K562 (cell line): ENCODE results near the gene ISYNA1. TPM values are rescaled to one million over a fixed set of nuclear protein-coding genes. Genes with fewer than 3 reads are reported as not detected.
A peak's percentile ranks its signal among the peaks of the same experiment; 100 is the strongest.

Experiments
- CBFB ChIP-seq: sonication (generic); formaldehyde crosslinking; IDR thresholded peaks from 2 replicates; pipeline ENCODE4 v1.4.0; 2020; ENCODE audit warnings: mild to moderate bottlenecking, missing genetic modification reagents
- CREBBP ChIP-seq: IDR thresholded peaks from one replicate; pipeline ENCODE4 v1.6.1; 2012; ENCODE audit warnings: low read depth, mild to moderate bottlenecking, control low read depth, inconsistent platforms, low read length
- MBD2 ChIP-seq: sonication (generic); IDR thresholded peaks from 2 replicates; pipeline ENCODE4 v1.6.1; 2016; ENCODE audit warnings: low read depth, borderline replicate concordance
- MECOM ChIP-seq: fragments of 250-450 bp; sonication (Bioruptor Pico); IDR thresholded peaks from 2 replicates; pipeline ENCODE4 v1.8.0; 2022; ENCODE audit warnings: inconsistent platforms
- MED1 ChIP-seq: sonication (generic); formaldehyde crosslinking; IDR thresholded peaks from 2 replicates; pipeline ENCODE4 v1.8.1; 2023; ENCODE audit warnings: missing genetic modification reagents, borderline replicate concordance
- NFXL1 ChIP-seq: fragments of 450-650 bp; formaldehyde crosslinking; IDR thresholded peaks from 2 replicates; pipeline ENCODE4 v1.4.0; 2021; ENCODE audit warnings: mild to moderate bottlenecking
- TAF1 ChIP-seq: IDR thresholded peaks from 2 replicates; pipeline ENCODE4 v1.6.1; 2011; ENCODE audit warnings: mild to moderate bottlenecking, low read length, moderate library complexity; ENCODE audit not compliant: insufficient read depth, control insufficient read depth, severe bottlenecking; ENCODE audit errors: extremely low read depth
- ZNF239 ChIP-seq: fragments of 250-450 bp; sonication (Bioruptor Pico); IDR thresholded peaks from 2 replicates; pipeline ENCODE4 v1.4.0; 2020; ENCODE audit warnings: mild to moderate bottlenecking
- ZNF41 ChIP-seq: fragments of 250-450 bp; sonication (Bioruptor Pico); conservative IDR thresholded peaks from 2 replicates; pipeline ENCODE4 v1.4.0; 2020; ENCODE audit warnings: mild to moderate bottlenecking
- ZNF551 ChIP-seq: fragments of 250-450 bp; sonication (Bioruptor Pico); IDR thresholded peaks from 2 replicates; pipeline ENCODE4 v1.5.0; 2021; ENCODE audit warnings: mild to moderate bottlenecking, moderate library complexity
- polyA plus RNA-seq, 8 experiments: library from polyadenylated mRNA; depleted of rRNA in 4 of 8; stranded (reverse) in 5 of 8; unstranded in 3 of 8; fragments of >200 nt; fragmentation: Nextera tagmentation in 2 of 8; fragmentation: Illumina TruSeq in 1 of 8; extraction: Ambion mirVana in 2 of 8; extraction: Trizol in 1 of 8; gene quantifications; 2 replicates each; pipeline versions ENCODE4 v1.2.1 to v1.2.3, GENCODE V29; 2011 to 2014; ENCODE audit warnings: inconsistent platforms in 1 of 8, missing spikeins in 1 of 8
- total RNA-seq, 7 experiments: library from RNA; depleted of rRNA in 6 of 7; stranded (reverse); fragments of >200 nt in 6 of 7; fragmentation: Illumina TruSeq in 2 of 7; extraction: Trizol in 2 of 7; gene quantifications; 2 replicates each; pipeline versions ENCODE4 v1.2.1 to v1.2.3, GENCODE V29; 2011 to 2021; ENCODE audit warnings: low replicate concordance in 1 of 7
- TF ChIP-seq, protein P1 (sequence below): sonication (generic); formaldehyde crosslinking; IDR thresholded peaks from 2 replicates; pipeline ENCODE4 v1.8.0; 2023; ENCODE audit warnings: missing genetic modification reagents, mild to moderate bottlenecking, borderline replicate concordance
- TF ChIP-seq, protein P2 (sequence below): fragments of 250-450 bp; sonication (Bioruptor Pico); IDR thresholded peaks from 2 replicates; pipeline ENCODE4 v1.4.0; 2020
- TF ChIP-seq, protein P3 (sequence below): fragments of 450-650 bp; conservative IDR thresholded peaks from 2 replicates; pipeline ENCODE4 v1.6.1; 2016; ENCODE audit warnings: missing genetic modification characterization, low read depth, mild to moderate bottlenecking, control low read depth, missing compliant biosample characterization

Gene ISYNA1
- total and polyA plus RNA-seq, 9 of the 15 experiments (the other 6 are each of a cell fraction or from before 2014, with no cell fraction given): 21.8 to 460 (median 93.2) TPM

DNA sequence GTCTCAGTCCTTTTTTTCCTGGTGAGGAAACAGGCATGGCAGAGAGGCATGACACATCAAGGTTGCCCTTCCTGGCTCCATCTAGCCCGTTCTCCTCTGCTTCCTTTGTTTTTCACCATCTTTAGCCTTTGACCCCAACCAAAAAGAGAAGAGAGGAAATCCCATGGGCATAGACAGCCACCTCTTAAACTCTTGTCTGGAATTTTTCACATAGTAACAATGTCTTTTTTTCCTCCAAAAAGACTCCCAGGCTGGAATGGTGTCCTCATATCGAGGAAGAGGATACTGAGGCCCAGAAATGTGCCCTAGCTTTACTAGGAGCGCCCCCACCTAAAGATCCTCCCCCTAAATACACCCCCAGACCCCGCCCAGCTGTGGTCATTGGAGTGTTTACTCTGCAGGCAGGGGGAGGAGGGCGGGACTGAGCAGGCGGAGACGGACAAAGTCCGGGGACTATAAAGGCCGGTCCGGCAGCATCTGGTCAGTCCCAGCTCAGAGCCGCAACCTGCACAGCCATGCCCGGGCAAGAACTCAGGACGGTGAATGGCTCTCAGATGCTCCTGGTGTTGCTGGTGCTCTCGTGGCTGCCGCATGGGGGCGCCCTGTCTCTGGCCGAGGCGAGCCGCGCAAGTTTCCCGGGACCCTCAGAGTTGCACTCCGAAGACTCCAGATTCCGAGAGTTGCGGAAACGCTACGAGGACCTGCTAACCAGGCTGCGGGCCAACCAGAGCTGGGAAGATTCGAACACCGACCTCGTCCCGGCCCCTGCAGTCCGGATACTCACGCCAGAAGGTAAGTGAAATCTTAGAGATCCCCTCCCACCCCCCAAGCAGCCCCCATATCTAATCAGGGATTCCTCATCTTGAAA is 52.0 kb downstream of the ISYNA1 start, which contains the start of gene GDF15 (continued):
- TF ChIP-seq, protein P1, sequence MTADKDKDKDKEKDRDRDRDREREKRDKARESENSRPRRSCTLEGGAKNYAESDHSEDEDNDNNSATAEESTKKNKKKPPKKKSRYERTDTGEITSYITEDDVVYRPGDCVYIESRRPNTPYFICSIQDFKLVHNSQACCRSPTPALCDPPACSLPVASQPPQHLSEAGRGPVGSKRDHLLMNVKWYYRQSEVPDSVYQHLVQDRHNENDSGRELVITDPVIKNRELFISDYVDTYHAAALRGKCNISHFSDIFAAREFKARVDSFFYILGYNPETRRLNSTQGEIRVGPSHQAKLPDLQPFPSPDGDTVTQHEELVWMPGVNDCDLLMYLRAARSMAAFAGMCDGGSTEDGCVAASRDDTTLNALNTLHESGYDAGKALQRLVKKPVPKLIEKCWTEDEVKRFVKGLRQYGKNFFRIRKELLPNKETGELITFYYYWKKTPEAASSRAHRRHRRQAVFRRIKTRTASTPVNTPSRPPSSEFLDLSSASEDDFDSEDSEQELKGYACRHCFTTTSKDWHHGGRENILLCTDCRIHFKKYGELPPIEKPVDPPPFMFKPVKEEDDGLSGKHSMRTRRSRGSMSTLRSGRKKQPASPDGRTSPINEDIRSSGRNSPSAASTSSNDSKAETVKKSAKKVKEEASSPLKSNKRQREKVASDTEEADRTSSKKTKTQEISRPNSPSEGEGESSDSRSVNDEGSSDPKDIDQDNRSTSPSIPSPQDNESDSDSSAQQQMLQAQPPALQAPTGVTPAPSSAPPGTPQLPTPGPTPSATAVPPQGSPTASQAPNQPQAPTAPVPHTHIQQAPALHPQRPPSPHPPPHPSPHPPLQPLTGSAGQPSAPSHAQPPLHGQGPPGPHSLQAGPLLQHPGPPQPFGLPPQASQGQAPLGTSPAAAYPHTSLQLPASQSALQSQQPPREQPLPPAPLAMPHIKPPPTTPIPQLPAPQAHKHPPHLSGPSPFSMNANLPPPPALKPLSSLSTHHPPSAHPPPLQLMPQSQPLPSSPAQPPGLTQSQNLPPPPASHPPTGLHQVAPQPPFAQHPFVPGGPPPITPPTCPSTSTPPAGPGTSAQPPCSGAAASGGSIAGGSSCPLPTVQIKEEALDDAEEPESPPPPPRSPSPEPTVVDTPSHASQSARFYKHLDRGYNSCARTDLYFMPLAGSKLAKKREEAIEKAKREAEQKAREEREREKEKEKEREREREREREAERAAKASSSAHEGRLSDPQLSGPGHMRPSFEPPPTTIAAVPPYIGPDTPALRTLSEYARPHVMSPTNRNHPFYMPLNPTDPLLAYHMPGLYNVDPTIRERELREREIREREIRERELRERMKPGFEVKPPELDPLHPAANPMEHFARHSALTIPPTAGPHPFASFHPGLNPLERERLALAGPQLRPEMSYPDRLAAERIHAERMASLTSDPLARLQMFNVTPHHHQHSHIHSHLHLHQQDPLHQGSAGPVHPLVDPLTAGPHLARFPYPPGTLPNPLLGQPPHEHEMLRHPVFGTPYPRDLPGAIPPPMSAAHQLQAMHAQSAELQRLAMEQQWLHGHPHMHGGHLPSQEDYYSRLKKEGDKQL (CRISPR knock-in tag): no peak
- TF ChIP-seq ZNF41 (CRISPR knock-in tag): no peak
- no peak for TF ChIP-seq CBFB (CRISPR knock-in tag)
- TF ChIP-seq CREBBP: no peak
- TF ChIP-seq NFXL1 (CRISPR knock-in tag): no peak
- TF ChIP-seq, protein P2, sequence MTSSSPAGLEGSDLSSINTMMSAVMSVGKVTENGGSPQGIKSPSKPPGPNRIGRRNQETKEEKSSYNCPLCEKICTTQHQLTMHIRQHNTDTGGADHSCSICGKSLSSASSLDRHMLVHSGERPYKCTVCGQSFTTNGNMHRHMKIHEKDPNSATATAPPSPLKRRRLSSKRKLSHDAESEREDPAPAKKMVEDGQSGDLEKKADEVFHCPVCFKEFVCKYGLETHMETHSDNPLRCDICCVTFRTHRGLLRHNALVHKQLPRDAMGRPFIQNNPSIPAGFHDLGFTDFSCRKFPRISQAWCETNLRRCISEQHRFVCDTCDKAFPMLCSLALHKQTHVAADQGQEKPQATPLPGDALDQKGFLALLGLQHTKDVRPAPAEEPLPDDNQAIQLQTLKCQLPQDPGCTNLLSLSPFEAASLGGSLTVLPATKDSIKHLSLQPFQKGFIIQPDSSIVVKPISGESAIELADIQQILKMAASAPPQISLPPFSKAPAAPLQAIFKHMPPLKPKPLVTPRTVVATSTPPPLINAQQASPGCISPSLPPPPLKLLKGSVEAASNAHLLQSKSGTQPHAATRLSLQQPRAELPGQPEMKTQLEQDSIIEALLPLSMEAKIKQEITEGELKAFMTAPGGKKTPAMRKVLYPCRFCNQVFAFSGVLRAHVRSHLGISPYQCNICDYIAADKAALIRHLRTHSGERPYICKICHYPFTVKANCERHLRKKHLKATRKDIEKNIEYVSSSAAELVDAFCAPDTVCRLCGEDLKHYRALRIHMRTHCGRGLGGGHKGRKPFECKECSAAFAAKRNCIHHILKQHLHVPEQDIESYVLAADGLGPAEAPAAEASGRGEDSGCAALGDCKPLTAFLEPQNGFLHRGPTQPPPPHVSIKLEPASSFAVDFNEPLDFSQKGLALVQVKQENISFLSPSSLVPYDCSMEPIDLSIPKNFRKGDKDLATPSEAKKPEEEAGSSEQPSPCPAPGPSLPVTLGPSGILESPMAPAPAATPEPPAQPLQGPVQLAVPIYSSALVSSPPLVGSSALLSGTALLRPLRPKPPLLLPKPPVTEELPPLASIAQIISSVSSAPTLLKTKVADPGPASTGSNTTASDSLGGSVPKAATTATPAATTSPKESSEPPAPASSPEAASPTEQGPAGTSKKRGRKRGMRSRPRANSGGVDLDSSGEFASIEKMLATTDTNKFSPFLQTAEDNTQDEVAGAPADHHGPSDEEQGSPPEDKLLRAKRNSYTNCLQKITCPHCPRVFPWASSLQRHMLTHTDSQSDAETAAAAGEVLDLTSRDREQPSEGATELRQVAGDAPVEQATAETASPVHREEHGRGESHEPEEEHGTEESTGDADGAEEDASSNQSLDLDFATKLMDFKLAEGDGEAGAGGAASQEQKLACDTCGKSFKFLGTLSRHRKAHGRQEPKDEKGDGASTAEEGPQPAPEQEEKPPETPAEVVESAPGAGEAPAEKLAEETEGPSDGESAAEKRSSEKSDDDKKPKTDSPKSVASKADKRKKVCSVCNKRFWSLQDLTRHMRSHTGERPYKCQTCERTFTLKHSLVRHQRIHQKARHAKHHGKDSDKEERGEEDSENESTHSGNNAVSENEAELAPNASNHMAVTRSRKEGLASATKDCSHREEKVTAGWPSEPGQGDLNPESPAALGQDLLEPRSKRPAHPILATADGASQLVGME: peak; percentile 41; the same call in 1 of the 2 replicates
- TF ChIP-seq MED1 (CRISPR knock-in tag): no peak
- TF ChIP-seq TAF1: peak; percentile 87
- peak; percentile 54; the same call in 1 of the 2 replicates for TF ChIP-seq ZNF239
- no peak for TF ChIP-seq ZNF551 (CRISPR knock-in tag)
- peak; percentile 73; the same call in 1 of the 2 replicates for TF ChIP-seq MECOM (CRISPR knock-in tag)
- TF ChIP-seq, protein P3, sequence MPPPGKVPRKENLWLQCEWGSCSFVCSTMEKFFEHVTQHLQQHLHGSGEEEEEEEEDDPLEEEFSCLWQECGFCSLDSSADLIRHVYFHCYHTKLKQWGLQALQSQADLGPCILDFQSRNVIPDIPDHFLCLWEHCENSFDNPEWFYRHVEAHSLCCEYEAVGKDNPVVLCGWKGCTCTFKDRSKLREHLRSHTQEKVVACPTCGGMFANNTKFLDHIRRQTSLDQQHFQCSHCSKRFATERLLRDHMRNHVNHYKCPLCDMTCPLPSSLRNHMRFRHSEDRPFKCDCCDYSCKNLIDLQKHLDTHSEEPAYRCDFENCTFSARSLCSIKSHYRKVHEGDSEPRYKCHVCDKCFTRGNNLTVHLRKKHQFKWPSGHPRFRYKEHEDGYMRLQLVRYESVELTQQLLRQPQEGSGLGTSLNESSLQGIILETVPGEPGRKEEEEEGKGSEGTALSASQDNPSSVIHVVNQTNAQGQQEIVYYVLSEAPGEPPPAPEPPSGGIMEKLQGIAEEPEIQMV (tag): no peak
- TF ChIP-seq MBD2: peak; percentile 74; the same call in 1 of the 2 replicates
